SU-DHL-6 (cell line): ENCODE results near the gene BCAS3.

Experiments used
- EZH2phosphoT487 ChIP-seq: fragments of 200-600 bp; sonication (generic), shearing (Covaris generic); conservative IDR thresholded peaks from 2 replicates; pipeline ENCODE4 v1.6.1; 2018; ENCODE audit warnings: mild to moderate bottlenecking, antibody characterized with exemption, low read length, moderate library complexity, mixed read lengths
- TF ChIP-seq, protein P1 (sequence below): fragments of 200-600 bp; sonication (generic); IDR thresholded peaks from one replicate; pipeline ENCODE4 v1.5.1; 2017; ENCODE audit warnings: antibody characterized with exemption, mild to moderate bottlenecking, low read length, moderate library complexity; ENCODE audit not compliant: insufficient read depth, poor library complexity, severe bottlenecking

DNA sequence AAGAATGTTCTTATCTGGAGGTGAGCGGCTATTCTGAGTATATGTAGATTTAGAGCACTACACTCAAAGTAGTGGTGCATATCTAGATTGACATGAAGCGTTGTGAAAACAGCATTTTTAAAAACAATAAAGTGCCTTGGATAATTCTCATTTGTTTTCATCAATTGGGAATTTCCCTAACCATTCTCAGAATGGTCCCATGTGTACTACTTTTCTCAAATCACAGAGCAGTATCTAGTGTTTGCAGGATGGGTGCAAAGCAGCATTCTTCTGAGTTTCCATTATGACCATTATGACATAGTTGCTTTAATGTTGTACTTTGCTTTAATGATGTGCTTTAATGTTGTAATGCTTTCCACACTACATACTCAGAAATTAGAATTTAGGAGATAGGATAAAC lies 16.2 kb upstream of the BCAS3 start:
- TF ChIP-seq, protein P1, sequence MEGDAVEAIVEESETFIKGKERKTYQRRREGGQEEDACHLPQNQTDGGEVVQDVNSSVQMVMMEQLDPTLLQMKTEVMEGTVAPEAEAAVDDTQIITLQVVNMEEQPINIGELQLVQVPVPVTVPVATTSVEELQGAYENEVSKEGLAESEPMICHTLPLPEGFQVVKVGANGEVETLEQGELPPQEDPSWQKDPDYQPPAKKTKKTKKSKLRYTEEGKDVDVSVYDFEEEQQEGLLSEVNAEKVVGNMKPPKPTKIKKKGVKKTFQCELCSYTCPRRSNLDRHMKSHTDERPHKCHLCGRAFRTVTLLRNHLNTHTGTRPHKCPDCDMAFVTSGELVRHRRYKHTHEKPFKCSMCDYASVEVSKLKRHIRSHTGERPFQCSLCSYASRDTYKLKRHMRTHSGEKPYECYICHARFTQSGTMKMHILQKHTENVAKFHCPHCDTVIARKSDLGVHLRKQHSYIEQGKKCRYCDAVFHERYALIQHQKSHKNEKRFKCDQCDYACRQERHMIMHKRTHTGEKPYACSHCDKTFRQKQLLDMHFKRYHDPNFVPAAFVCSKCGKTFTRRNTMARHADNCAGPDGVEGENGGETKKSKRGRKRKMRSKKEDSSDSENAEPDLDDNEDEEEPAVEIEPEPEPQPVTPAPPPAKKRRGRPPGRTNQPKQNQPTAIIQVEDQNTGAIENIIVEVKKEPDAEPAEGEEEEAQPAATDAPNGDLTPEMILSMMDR, result no peak
- no peak for TF ChIP-seq EZH2phosphoT487
